ENCODE results near the gene VPS37D.

DNA sequence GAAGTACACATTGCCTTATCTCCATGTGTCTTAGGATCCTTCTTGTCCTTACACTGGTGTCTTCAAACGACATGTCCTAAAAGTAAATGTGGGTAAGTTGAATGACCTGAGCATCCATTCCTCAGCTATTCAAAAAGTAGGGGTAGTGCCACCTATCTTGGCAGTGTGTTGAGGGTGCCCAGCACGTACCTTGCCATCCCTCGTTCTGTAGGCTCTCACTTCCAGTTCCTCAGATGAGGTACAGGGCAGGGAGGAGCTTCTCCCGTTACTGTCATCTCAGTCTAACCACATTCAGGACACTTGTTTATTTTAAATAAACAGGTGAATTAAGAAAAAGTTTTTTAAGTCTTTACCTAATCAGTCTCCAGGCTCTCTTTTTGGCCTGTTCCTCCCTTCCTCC lies 28.7 kb downstream of the VPS37D start:
- TF ChIP-seq, protein P1, sequence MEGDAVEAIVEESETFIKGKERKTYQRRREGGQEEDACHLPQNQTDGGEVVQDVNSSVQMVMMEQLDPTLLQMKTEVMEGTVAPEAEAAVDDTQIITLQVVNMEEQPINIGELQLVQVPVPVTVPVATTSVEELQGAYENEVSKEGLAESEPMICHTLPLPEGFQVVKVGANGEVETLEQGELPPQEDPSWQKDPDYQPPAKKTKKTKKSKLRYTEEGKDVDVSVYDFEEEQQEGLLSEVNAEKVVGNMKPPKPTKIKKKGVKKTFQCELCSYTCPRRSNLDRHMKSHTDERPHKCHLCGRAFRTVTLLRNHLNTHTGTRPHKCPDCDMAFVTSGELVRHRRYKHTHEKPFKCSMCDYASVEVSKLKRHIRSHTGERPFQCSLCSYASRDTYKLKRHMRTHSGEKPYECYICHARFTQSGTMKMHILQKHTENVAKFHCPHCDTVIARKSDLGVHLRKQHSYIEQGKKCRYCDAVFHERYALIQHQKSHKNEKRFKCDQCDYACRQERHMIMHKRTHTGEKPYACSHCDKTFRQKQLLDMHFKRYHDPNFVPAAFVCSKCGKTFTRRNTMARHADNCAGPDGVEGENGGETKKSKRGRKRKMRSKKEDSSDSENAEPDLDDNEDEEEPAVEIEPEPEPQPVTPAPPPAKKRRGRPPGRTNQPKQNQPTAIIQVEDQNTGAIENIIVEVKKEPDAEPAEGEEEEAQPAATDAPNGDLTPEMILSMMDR (conservative IDR thresholded peaks at IDR 0.05): no peak
- no peak for TF ChIP-seq ZFX (IDR thresholded peaks at IDR 0.05)
